NCI-H524 (cell line): ENCODE data around the gene ABCA1.
A peak's percentile ranks its signal among the peaks of the same experiment; 100 is the strongest.

Experiments
- DNase-seq, 2 experiments: peaks; one replicate each; lab custom pipeline; 2025; lab: John Stamatoyannopoulos, UW

Gene ABCA1

GRCh38 chr9:104758974-104759373 is 169.0 kb downstream of the ABCA1 start:
- DNase-seq = peak; percentile 24 to 68

GRCh38 chr9:104750185-104750767 is 177.7 kb downstream of the ABCA1 start:
- no peak for DNase-seq

- peak in 1 of 2 experiments; percentile 37 for DNase-seq
Measured at GRCh38 chr9:104748359-104749031, 179.5 kb downstream of the ABCA1 start.

GRCh38 chr9:104747565-104748358 is 180.2 kb downstream of the ABCA1 start, which contains the start of gene NIPSNAP3A:
Gene NIPSNAP3A (plus strand): TSS chr9:104747683. CDS start chr9:104747793, 110 bp downstream.
- DNase-seq = peak; percentile 73 to 88

DNA sequence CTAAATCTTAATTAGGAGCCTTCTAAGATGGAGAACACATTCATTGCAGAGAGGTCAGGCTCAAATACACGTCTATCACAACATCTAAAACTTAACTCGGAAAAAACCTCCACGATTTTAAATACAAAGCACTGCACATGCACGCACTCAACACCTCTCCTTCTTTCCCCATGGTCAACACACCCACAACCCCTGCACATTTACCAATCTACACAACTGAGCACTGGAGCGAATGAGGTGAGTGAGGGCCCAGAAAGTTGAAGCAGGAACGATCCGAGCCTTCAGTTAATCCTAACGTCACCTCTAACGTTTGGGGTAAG is 180.8 kb downstream of the ABCA1 start:
- DNase-seq = no peak

DNA sequence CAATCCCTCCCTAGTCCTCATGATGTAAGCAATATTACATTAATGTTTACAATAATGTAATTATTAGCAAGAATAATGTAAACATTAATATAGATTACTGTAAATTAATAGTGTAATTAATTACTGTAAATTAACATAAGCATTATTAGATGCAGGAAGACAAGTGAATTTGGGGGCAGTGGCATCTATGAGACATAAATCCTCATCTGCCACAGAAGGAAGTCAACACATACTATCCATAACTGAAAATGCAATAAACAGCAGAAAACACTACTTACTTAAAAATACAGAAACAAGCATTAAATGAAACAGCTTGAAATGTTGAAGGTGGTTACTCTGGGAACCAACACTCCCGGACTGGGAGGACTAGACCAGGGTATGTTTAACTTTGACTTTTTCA is 181.2 kb downstream of the ABCA1 start:
- DNase-seq = no peak

- DNase-seq = no peak
Measured at GRCh38 chr9:104746285-104746684, 181.7 kb downstream of the ABCA1 start.

DNA sequence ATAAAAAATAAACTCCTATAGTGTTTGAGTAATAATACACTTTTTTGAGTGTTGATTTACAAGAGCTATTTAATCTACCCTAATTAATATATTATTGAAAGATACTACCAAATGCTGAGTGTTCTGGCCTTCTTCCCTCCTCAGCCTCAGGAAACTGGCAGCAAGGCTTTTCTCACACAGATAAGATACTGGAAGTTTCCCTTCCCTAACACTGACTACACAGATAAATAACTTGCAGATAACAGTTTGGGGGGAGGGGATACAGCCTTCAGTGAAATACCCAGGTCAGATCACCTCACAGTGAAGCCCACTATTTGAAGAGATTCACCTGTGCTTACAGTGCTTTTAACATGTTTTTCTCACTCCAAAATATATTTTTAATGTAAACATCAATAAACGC is 182.1 kb downstream of the ABCA1 start:
- no peak for DNase-seq

DNA sequence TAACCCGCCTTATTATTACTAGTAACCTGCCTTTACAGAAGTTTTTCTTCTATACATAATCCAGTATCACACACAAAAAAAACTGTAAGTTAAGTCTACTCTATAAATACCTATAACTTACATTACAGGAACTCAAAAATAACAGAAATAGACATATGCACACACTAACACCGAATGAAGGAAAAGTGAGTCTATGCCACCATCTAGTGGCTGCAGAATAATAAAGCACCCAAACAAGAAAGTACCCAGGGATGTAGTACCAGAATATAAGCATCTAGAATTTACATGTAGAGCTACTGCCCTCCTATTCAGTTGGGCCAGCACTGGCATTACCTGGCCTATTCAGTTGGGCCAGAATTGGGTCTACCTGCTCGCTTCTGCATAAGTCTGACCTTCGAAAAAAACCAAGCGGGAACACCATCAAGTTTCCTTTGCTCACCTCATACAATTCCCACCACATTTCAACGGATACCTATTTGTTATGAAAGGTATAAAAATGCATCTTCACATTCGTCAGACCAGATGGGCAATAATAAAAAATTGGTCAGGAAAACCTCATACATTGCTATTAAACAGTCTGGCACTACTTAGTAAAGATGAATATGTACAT is 184.5 kb downstream of the ABCA1 start:
- peak; percentile 64 to 78 for DNase-seq

GRCh38 chr9:104740621-104741020 is 187.3 kb downstream of the ABCA1 start:
- no peak for DNase-seq

- DNase-seq = no peak
Measured at GRCh38 chr9:104738452-104738851, 189.5 kb downstream of the ABCA1 start.
